EL (cell line): ENCODE results near the gene TNRC18.
A peak's percentile ranks its signal among the peaks of the same experiment; 100 is the strongest.

Source experiments
- DNase-seq: peaks from one replicate; pipeline ENCODE4 v3.0.0-alpha.2; 2016

The TNRC18 gene

GRCh38 chr7:5425507-5426225 is 2.0 kb upstream of the TNRC18 start:
- DNase-seq: peak; percentile 83

GRCh38 chr7:5424749-5425506 is 1.3 kb upstream of the TNRC18 start:
- DNase-seq: peak; percentile 64

DNA sequence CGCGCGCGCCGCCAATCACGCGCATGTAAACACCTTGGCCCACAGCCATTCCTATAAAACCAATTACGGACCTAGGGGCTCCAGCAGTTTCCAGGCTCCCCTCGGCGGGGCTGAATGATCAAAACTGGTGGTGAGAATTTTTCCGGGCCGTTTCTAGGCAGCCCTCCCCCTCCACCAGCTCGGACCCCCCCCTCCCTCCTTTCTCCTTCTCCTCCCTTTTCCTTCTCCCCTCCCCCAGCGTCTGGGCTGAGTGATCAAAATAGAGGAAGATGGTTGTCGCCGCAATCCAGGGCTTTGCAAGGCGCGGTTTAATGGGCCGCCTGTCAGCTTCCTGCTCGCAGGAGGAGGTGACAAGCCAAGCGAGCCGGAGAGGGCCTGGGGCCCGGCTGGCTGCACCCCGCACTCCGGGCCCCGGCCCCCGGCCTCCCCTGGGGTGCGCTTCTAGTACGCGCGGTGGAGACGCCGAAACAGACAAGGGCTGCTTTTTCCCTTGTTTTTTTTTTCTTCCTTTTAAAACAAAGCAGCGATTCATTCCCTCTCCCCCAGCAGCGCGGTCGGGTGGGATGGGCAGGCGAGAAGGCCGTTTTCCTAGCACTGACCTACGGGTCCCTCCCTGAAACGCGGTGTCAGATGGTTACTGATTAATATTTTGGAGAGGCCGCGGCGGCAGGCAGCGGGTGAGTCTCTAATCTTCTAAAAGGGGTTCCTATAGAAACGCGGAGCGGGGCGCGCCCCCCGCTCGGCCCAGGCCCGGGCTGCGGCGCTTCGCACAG is 528 bp upstream of the TNRC18 start:
- peak; percentile 99 for DNase-seq

DNA sequence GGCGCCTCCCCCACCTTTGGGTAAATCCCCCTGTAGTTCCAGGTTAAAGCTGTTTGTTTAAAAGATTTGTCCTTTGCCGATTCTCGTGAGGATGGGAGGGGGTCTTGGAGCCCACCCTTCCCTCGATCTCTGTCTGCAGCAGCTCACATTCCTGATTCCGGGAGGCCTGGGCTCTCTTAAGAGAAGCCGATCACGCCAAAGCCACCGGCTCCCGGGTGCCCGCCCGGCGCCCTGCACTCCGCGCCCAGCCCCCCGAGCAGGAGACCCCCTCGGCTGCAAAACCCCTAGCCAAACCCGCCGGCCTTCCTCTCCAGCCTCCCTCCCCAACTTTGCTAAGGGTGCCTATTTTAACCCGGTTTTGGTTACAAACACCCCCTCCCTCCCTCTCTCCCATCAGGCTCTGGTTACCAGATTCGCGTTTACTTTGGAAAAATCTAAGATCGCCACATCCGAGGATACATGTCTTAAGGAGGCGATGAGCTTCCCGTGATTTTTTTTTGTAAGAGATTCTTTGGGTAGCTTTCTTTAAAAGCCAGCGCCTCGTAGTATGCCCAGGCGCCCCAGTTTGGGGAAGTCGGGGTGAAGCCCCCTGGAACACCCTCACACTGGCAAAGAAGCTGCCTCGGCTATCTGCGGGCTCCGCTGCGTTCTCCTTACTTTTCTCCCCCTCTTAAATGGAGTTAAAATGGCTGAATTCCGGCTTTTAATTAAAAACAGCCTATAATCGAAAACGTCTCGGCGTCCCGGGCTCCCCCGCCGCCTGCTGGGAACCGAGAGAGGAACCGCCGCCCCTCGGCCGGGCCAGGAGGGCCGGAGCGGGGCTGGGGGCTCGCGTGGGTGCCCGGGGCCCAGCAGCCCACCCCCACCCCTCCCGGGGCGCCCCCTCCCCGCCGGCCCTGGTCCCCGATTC is 983 bp downstream of the TNRC18 start:
- peak; percentile 27 for DNase-seq

DNA sequence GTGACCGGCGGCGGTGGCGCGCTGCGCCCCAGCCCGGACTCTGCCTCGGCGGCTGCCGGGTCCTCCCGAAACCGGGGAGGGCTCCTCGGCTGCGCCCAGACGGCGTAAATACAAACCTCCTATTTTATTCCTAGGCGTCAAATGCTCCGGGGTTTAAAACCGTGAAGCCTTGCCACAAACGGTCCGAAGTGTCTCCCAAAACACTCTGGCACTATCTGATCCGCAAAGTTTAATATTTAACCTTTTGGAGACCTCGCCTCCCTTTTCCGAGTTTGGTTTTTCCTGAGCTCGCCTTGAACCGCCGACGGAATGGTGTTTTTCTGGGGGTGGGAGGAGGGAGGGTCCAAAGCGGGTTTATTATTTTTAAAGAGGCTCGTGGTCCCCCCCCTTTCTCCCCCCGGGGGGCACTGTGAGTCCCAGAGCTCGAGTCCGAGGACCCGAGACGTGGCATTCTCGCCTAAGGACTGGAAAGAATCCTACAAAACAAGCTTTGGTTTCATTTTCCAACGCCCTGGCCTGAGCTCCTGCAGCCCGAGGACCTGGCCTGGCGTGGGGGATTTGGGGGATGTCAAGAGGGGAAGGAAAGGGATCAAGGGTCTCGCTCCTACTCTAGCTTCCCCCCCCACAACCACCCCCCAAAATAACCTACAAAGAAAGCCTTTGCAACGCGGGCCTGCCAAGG is 1.8 kb downstream of the TNRC18 start:
- peak; percentile 81 for DNase-seq

DNA sequence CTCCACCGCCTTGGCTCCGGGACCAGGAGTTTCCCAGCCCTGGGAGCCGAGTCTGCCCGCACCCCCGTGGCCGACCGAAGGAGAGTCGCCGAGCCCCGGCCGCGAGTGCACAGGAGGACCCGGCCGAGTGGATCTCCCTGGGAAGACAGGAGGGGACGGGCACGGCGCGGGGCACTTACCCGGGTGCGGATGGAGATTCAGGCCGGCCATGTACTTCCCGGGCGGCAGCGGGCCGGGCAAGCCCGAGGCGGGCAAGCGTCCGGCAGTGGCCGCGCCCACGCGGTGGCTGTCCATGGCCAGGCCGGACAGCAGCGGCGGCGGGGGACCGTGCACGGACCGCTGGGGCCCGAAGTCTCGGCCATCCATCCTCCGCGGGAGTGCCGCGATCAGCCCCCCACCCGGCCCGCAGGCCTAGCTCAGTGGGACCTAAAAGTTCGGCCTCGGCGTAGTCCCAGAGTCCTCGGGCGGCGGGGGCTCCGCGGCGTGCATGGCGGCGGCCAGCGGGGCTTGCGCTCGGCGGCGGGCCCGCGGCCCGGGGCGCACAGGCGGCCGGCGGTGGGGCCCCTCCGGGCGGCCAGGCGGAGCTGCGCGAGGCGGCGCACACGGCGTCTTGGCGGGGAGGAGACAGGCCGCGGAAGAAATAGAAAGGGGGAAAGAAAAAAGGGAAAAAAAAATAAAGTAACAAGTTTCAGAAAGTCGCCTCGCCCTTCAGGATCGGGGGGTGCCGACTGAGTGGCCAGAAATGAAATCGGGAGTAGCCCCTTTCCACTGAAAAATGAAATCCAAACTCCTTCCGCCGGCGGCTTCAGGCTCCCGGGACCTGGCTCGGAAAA is 2.5 kb downstream of the TNRC18 start:
- no peak for DNase-seq

- DNase-seq: no peak
Observed at GRCh38 chr7:5420067-5420880, 3.4 kb downstream of the TNRC18 start.

- DNase-seq: peak; percentile 17
Observed at GRCh38 chr7:5419539-5420066, 4.0 kb downstream of the TNRC18 start.

- no peak for DNase-seq
Observed at GRCh38 chr7:5418285-5418582, 5.4 kb downstream of the TNRC18 start.

- peak; percentile 69 for DNase-seq
Observed at GRCh38 chr7:5417106-5418071, 6.2 kb downstream of the TNRC18 start.

DNA sequence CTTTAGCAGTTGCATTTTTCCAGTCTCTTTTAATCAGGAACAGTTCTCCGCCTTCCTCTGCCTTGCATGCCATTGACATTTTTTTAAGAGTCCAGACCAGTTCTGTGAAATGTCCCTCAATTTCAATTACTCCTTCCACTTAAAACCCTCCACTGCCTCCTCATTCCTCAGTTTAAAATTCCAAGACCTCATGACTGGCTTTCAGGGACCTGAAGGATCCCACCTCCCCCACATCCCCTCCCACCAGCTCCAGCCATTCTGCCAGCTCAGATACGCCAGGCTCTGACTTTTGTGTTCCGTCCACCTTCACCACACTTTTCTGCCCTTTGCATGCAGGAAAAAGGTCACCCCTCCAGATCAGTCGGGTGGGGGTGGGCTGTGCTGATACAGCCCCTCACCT is 8.7 kb downstream of the TNRC18 start:
- DNase-seq: no peak

DNA sequence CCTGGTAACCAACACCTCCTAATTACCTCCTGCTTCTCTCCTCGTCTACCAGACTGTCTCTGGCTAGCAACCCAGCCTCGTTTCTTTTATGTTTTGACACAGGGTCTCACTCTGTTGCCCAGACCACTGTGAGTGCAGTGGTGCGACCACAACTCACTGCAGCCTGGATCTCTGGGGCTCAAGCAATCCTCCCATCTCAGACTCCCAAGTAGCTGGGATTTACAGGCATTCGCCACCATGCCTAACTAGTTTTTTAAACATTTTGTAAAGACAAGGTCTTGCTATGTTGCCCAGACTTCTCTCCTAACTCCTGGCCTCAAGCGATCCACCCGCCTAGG is 10.2 kb downstream of the TNRC18 start:
- no peak for DNase-seq

GRCh38 chr7:5408777-5409176 is 14.9 kb downstream of the TNRC18 start:
- peak; percentile 66 for DNase-seq

DNA sequence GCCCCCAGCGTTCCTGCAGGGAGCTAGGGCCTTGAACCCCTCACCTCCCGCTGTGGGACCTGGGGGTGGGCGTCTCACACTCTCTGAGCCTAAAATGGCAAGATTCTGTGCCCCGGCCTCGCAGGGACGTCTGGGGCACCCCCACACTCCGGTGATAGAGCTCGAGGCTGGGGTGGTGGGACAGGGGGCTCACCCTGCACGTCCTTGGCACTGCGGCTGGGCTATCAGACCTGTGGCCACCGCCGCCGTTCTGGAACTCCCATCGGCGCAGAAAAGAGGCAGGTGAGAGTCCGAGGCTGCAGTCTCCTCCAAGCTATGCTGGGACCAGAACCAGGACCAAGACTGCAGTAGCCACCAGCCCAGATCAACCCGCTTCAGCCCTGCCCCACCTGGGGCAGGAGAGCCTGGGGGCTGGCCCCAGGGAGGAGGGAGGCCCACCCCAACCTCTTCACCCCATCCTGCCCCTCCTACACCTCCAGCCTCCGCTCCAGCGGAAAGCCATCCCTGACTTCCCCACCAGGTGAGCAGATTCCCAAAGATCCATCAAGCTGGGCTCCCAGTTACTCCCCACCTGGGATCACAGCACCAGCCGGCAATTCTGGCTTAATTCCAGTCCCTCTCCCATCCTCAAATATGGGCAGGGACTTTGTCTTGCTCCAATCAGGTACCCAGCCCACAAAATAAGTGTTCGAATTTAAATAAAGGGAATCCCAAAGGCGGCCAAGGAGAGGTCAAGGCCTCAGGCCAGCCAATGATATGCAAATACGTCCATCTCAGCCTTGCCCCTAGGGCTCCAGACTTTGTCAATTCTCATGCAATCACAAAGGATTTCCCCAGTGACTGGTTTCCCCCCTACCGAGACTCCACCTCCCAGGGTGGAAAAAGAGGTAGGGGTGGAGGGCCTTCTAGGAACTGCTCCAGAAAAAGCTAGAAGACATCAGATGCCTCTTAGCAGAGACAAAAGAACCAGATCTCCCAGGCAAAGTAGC is 16.4 kb downstream of the TNRC18 start:
- no peak for DNase-seq

DNA sequence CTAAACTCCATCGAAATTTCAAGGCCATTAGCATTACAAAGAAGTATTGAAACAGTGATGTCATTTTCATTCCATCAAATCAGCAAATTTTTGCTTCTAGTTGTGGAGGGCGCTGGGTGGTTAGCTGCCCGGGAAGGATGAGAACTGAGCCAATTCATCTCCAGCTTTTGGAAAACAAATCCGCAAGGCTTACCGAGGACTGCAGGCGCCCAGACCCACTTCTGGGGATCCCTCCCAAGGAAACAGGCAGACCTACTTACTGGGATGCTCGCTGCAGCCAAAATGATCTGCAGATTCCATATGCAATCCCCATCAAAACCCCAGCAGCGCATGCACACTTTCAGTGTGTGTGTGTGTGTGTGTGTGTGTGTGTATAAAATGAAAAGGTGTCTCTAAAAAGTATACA is 19.2 kb downstream of the TNRC18 start:
- DNase-seq: no peak

DNA sequence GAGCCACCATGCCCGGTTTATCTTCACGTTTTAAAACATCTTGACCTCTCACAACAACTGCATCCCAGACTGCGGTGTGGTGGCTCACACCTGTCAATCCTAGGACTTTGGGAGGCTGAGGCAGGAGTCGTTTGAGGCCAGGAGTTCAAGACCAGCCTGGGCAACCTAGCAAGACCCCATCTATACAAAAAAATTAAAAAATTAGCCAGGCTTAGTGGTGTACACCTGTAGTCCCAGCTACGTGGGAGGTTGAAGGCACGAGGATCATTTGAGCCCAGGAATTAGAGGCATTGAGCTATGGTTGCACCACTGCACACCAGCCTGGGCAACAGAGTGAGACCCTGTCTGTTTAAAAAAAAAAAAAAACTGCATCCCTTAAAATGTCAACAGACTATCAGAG is 20.2 kb downstream of the TNRC18 start:
- DNase-seq: no peak

- no peak for DNase-seq
Observed at GRCh38 chr7:5397736-5398135, 25.9 kb downstream of the TNRC18 start.
